Measurements from ENCODE around the gene TIMP1. TPM values are rescaled to one million over a fixed set of nuclear protein-coding genes. Genes with fewer than 3 reads are reported as not detected.

TIMP1 gene
- polyA plus RNA-seq, 1 donor from 2014 or later = 2.0 TPM

- Histone ChIP-seq H3K4me2 (ENCODE audit: low read length) (no peak overlapping the region), H3F3A (ENCODE audit: insufficient read depth, low read length, poor library complexity, severe bottlenecking) (no peaks in the 10 kb centered on the region), H3K27ac (ENCODE audit: low read length) (no peak overlapping the region), H3K9me2 (ENCODE audit: insufficient read depth, low read length) (no peaks in the 10 kb centered on the region), H3K27me3 (ENCODE audit: insufficient read depth, low read depth, low read length) (no peaks in the 10 kb centered on the region), H3K79me2 (replicated peaks; ENCODE audit: insufficient read depth, low read length) (no peaks in the 10 kb centered on the region), H2AFZ (ENCODE audit: low read depth, low read length) (no peak overlapping the region), H3K4me3 (ENCODE audit: low read length) (no peak overlapping the region), H3K9me3 (ENCODE audit: low read length) (no peaks in the 10 kb centered on the region), H3K36me3 (ENCODE audit: insufficient read depth, low read length) (no peaks in the 10 kb centered on the region), H3K9ac (ENCODE audit: low read length) (no peak overlapping the region), H4K20me1 (ENCODE audit: insufficient read depth) (no peaks in the 10 kb centered on the region)
- TF ChIP-seq MXI1 (conservative IDR thresholded peaks at IDR 0.05; ENCODE audit: poor library complexity, severe bottlenecking) (no peak), RAD21 (conservative IDR thresholded peaks at IDR 0.05) (no peak), TAF1 (IDR thresholded peaks at IDR 0.05; ENCODE audit: low read depth) (no peak), EP300 (conservative IDR thresholded peaks at IDR 0.05; ENCODE audit: poor library complexity, severe bottlenecking) (no peak), SMC3 (conservative IDR thresholded peaks at IDR 0.05; ENCODE audit: poor library complexity) (no peak), REST (IDR thresholded peaks at IDR 0.05; ENCODE audit: borderline replicate concordance) (no peak), EZH2 (IDR thresholded peaks at IDR 0.05; ENCODE audit: borderline replicate concordance, insufficient read depth, low read length, poor library complexity, severe bottlenecking) (no peak), CTCF (IDR thresholded peaks at IDR 0.05; ENCODE audit: poor library complexity, severe bottlenecking) (no peak), POLR2AphosphoS5 (IDR thresholded peaks at IDR 0.05) (no peak)
These were observed 9.4 kb upstream of the TIMP1 start for GRCh38 chrX:47572773-47573340.

GRCh38 chrX:47573341-47574075, 8.7 kb upstream of the TIMP1 start:
- Histone ChIP-seq H3K27ac (ENCODE audit: low read length) (no peak overlapping the region), H3K4me2 (ENCODE audit: low read length) (no peak overlapping the region), H3K9ac (ENCODE audit: low read length) (no peak overlapping the region), H3K9me3 (ENCODE audit: low read length) (no peaks in the 10 kb centered on the region), H3K27me3 (ENCODE audit: insufficient read depth, low read depth, low read length) (no peaks in the 10 kb centered on the region), H3K79me2 (replicated peaks; ENCODE audit: insufficient read depth, low read length) (no peaks in the 10 kb centered on the region), H2AFZ (ENCODE audit: low read depth, low read length) (no peak overlapping the region), H3K36me3 (ENCODE audit: insufficient read depth, low read length) (no peaks in the 10 kb centered on the region), H4K20me1 (ENCODE audit: insufficient read depth) (no peaks in the 10 kb centered on the region), H3F3A (ENCODE audit: insufficient read depth, low read length, poor library complexity, severe bottlenecking) (no peaks in the 10 kb centered on the region), H3K9me2 (ENCODE audit: insufficient read depth, low read length) (no peaks in the 10 kb centered on the region), H3K4me3 (ENCODE audit: low read length) (no peak overlapping the region)
- TF ChIP-seq SMC3 (conservative IDR thresholded peaks at IDR 0.05; ENCODE audit: poor library complexity) (no peak), MXI1 (conservative IDR thresholded peaks at IDR 0.05; ENCODE audit: poor library complexity, severe bottlenecking) (no peak), REST (IDR thresholded peaks at IDR 0.05; ENCODE audit: borderline replicate concordance) (no peak), EZH2 (IDR thresholded peaks at IDR 0.05; ENCODE audit: borderline replicate concordance, insufficient read depth, low read length, poor library complexity, severe bottlenecking) (no peak), CTCF (IDR thresholded peaks at IDR 0.05; ENCODE audit: poor library complexity, severe bottlenecking) (no peak), POLR2AphosphoS5 (IDR thresholded peaks at IDR 0.05) (no peak), EP300 (conservative IDR thresholded peaks at IDR 0.05; ENCODE audit: poor library complexity, severe bottlenecking) (no peak), RAD21 (conservative IDR thresholded peaks at IDR 0.05) (no peak), TAF1 (IDR thresholded peaks at IDR 0.05; ENCODE audit: low read depth) (no peak)
